COR-L47 (cell line): ENCODE results near the gene DCLRE1B.
"Not testable (repeated sequence)": the region's sequence is repeated elsewhere in the genome, so short reads cannot be mapped to it uniquely, and the experiment has no call there.

Experiments used
- DNase-seq: peaks from one replicate; lab custom pipeline; 2025; lab: John Stamatoyannopoulos, UW

The DCLRE1B gene

DNA sequence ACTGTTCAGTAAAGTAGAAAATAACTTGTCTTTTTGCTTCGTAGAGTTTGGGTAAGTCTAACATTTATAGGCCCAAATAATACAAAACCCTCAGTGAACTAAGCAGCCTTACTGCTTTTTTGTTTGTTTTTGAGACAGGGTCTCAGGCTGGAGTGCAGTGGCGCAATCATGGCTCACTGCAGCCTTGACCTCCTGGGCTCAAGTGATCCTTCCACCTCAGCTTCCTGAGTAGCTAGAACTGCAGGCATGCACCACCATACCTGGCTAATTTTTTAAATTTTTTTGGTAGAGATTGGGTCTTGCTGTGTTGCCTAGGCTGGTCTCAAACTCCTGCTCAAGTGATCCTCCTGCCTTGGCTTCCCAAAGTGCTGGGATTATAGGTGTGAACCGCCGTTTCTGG is 43.0 kb downstream of the DCLRE1B start:
- DNase-seq, result not testable (repeated sequence)

DNA sequence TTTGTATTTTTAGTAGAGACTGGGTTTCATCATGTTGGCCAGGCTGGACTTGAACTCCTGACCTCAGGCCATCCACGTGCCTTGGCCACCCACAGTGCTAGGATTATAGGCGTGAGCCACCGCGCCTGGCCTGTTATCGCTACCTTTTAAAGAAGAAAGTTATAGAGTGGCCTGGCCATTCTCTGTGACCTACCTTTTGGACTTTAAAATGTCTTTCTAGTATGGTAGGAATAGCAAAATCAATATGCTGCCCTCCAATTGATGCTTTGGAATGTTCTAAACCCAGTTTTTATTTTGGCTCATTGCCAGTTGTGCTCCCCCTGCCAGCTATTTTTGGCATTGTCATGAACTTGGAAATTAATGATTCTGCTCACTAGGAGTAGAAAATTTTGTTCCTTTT is 43.9 kb downstream of the DCLRE1B start:
- DNase-seq, result no peak

DNA sequence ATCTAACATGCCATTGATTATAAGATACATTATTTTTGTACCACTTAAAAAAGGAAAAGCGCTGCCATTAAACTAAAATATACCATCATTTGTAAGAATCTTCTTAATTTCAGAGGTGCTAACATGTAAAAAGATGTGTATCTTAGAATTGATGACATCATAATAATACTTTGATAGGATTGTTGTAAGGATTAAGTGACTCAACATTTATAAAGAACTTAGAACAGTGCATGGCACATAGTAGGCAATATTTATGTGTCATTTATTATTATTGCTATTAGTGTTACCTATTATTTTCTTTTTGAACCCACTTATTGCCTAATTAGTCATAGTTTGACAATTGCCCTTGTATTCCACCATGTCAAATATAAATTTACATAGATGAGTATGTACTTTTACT is 45.8 kb downstream of the DCLRE1B start:
- no peak for DNase-seq

DNA sequence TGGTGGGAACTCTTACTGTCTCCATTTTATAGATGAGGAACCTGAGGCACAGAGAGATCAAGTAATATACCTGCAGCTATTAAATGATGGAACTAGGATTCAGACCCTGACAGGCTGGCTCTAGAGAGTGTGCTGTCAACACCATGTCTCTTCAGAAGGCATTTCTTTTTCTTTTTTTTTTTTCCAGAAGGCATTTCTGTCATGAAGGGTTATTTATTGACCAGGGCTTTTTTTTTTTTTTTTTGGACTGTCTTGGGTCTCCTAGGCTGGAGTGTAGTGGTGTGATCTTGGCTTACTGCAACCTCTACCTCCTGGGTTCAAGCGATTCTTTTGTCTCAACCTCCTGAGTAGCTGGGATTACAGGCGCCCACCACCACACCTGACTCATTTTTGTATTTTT is 46.6 kb downstream of the DCLRE1B start:
- no peak for DNase-seq

DNA sequence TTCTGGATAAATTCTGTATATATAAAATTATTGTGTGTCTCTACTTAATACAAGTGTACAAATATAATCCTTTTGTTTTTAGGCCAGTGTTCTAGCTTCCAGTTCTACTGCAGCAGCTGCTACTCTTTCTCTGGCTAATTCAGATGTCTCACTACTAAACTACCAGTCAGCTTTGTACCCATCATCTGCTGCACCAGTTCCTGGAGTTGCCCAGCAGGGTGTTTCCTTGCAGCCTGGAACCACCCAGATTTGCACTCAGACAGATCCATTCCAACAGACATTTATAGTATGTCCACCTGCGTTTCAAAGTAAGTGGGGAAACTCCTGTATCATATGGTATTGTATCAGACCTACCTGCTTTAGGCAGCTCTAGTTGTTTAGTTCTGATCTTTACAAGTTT is 52.9 kb downstream of the DCLRE1B start:
- no peak for DNase-seq

DNA sequence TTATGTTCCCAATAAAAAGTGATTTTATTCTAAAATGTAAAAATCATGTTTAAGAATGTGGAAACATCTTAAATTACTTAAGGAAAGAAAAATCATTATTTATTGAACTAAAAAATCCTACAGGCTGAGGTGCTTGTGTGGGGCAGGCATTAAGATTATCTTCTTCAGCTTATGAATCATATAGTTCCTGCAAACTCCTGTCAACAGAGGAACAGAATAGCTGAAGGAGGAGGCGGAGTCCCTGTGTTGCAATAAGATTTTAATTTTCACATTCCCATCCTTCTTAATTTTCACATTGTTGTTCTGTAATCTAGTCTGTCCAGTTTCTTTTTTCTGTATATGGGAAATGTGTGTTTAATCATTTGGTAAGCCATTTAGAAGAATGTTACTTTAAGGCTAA is 53.6 kb downstream of the DCLRE1B start:
- no peak for DNase-seq

DNA sequence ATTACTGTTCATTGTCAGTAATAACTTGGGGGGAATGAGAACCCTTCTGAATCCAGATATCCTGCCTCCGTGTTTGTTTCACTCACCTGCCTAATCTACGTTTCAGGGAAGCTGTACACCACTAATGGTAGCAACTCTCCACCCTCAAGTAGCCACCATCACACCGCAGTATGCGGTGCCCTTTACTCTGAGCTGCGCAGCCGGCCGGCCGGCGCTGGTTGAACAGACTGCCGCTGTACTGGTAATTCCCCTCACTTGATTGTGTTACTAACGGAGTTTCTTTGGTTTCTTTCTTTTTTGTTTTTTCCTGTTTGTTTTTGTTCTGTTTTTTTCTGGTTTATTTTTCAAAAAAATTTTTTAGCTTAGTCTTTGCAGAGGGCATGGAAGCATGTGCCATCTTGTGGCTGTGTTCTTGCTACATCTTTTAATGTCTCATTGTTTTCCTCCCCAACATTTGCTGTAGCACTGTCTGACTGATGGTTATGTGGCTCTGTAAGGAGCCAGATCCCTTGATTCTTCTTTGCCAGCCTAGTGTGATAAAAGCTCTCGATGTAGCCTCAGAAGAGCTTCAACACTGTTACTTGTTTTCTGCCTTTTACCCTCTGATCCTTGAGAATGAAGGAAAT is 58.3 kb downstream of the DCLRE1B start:
- DNase-seq, result no peak
